SU-DHL-6 (cell line): ENCODE results near the gene SORL1.

ENCODE experiments used
- H2AFZ ChIP-seq: fragments of 200-600 bp; sonication (generic); 2 replicates; pipeline ENCODE4 v1.6.1; 2014; ENCODE audit warnings: low read depth, mild to moderate bottlenecking, moderate library complexity, mixed read lengths, antibody characterized with exemption, low read length; ENCODE audit not compliant: severe bottlenecking
- H3F3A ChIP-seq: fragments of 200-600 bp; shearing (Covaris generic); 2 replicates; pipeline ENCODE4 v1.6.0; 2016; ENCODE audit warnings: antibody characterized with exemption, mild to moderate bottlenecking; ENCODE audit not compliant: insufficient read depth
- H3K27ac ChIP-seq: fragments of 200-600 bp; sonication (generic); 2 replicates; pipeline ENCODE4 v1.5.1; 2016; ENCODE audit warnings: low read depth, mild to moderate bottlenecking, low read length, moderate library complexity, mixed read lengths
- H3K27me3 ChIP-seq: fragments of 200-600 bp; sonication (generic), shearing (Covaris generic); 2 replicates; pipeline ENCODE4 v1.6.0; 2014; ENCODE audit warnings: mild to moderate bottlenecking, low read length
- H3K36me3 ChIP-seq: fragments of 200-600 bp; sonication (generic); 2 replicates; pipeline ENCODE4 v1.6.1; 2014; ENCODE audit warnings: mild to moderate bottlenecking, low read length, mixed read lengths
- H3K4me2 ChIP-seq: fragments of 300-600, 200-600 bp; shearing (Covaris generic), sonication (generic); 2 replicates; pipeline ENCODE4 v1.6.0; 2014; ENCODE audit warnings: low read length, low read depth, mild to moderate bottlenecking; ENCODE audit not compliant: poor library complexity, severe bottlenecking
- H3K4me3 ChIP-seq: fragments of 200-600 bp; sonication (generic); 2 replicates; pipeline ENCODE4 v1.5.1; 2014; ENCODE audit warnings: antibody characterized with exemption, low read length, mild to moderate bottlenecking, mixed read lengths; ENCODE audit not compliant: insufficient read depth, poor library complexity, severe bottlenecking
- H3K79me2 ChIP-seq: fragments of 200-600 bp; sonication (generic); 2 replicates; pipeline ENCODE4 v1.6.1; 2014; ENCODE audit warnings: mild to moderate bottlenecking, low read length, moderate library complexity; ENCODE audit not compliant: insufficient read depth
- H3K9ac ChIP-seq: fragments of 200-600 bp; sonication (generic); 2 replicates; pipeline ENCODE4 v1.7.0; 2014; ENCODE audit warnings: mild to moderate bottlenecking, low read length
- H3K9me2 ChIP-seq: fragments of 200-600 bp; sonication (generic); replicated peaks from 2 replicates; pipeline ENCODE4 v1.6.1; 2014; ENCODE audit warnings: low read length; ENCODE audit not compliant: insufficient read depth
- H3K9me3 ChIP-seq: fragments of 200-600 bp; sonication (generic); 2 replicates; pipeline ENCODE4 v1.6.1; 2014; ENCODE audit warnings: low read length, mixed read lengths; ENCODE audit not compliant: insufficient read depth
- H4K20me1 ChIP-seq: fragments of 200-600 bp; sonication (generic); 2 replicates; pipeline ENCODE4 v1.6.1; 2014; ENCODE audit warnings: low read depth, mild to moderate bottlenecking, antibody characterized with exemption, low read length, moderate library complexity, mixed read lengths
- CTCF ChIP-seq: fragments of 200-600 bp; sonication (generic); IDR thresholded peaks from one replicate; pipeline ENCODE4 v1.5.1; 2017; ENCODE audit warnings: antibody characterized with exemption, mild to moderate bottlenecking, low read length, moderate library complexity; ENCODE audit not compliant: insufficient read depth, poor library complexity, severe bottlenecking
- EZH2phosphoT487 ChIP-seq: fragments of 200-600 bp; sonication (generic), shearing (Covaris generic); conservative IDR thresholded peaks from 2 replicates; pipeline ENCODE4 v1.6.1; 2018; ENCODE audit warnings: mild to moderate bottlenecking, antibody characterized with exemption, low read length, moderate library complexity, mixed read lengths

The SORL1 gene

GRCh38 chr11:121455115-121455514 is 3.0 kb downstream of the SORL1 start:
- TF ChIP-seq EZH2phosphoT487 (no peak), CTCF (no peak)
- no peak overlapping the region for H2AFZ ChIP-seq
- no peaks in the 10 kb centered on the region for H3K27me3 ChIP-seq
- peak overlapping the region; percentile 98 for H3K27ac ChIP-seq
- no peaks in the 10 kb centered on the region for H3K9me3 ChIP-seq
- H3K79me2 ChIP-seq: peaks cover 95% of the 10 kb centered on the region
- H3K4me2 ChIP-seq: peak overlapping the region; percentile 96
- peaks cover 81% of the 10 kb centered on the region for H3F3A ChIP-seq
- peaks cover 23% of the 10 kb centered on the region for H3K36me3 ChIP-seq
- no peaks in the 10 kb centered on the region for H3K9me2 ChIP-seq
- peak overlapping the region; percentile 89 for H3K4me3 ChIP-seq
- H4K20me1 ChIP-seq: no peaks in the 10 kb centered on the region
- H3K9ac ChIP-seq: peak overlapping the region; percentile 96

GRCh38 chr11:121456151-121456550 is 4.0 kb downstream of the SORL1 start:
- Histone ChIP-seq H3K9ac (peak overlapping the region; percentile 96), H3K79me2 (peaks cover 98% of the 10 kb centered on the region), H3K36me3 (peaks cover 23% of the 10 kb centered on the region), H3K4me3 (peak overlapping the region; percentile 89), H3K27ac (peak overlapping the region; percentile 98), H4K20me1 (no peaks in the 10 kb centered on the region), H2AFZ (no peak overlapping the region), H3K9me3 (no peaks in the 10 kb centered on the region), H3K9me2 (no peaks in the 10 kb centered on the region), H3K4me2 (peak overlapping the region; percentile 96), H3K27me3 (no peaks in the 10 kb centered on the region), H3F3A (peaks cover 76% of the 10 kb centered on the region)
- TF ChIP-seq EZH2phosphoT487 (no peak), CTCF (no peak)

GRCh38 chr11:121456816-121457431 is 4.8 kb downstream of the SORL1 start:
- Histone ChIP-seq H3K4me3 (peak overlapping the region; percentile 89), H2AFZ (no peak overlapping the region), H3K4me2 (peak overlapping the region; percentile 96), H3K9me2 (no peaks in the 10 kb centered on the region), H3K27me3 (no peaks in the 10 kb centered on the region), H3K36me3 (peaks cover 23% of the 10 kb centered on the region), H3F3A (peaks cover 78% of the 10 kb centered on the region), H3K9ac (peak overlapping the region; percentile 96), H3K9me3 (no peaks in the 10 kb centered on the region), H4K20me1 (no peaks in the 10 kb centered on the region), H3K79me2 (peaks cover 98% of the 10 kb centered on the region), H3K27ac (peak overlapping the region; percentile 98)
- TF ChIP-seq EZH2phosphoT487: no peak
- no peak for TF ChIP-seq CTCF
